Brain microvascular endothelial cell (primary cell): Measurements from ENCODE around the gene ANKRD12.

Experiments
- DNase-seq: peaks from one replicate; pipeline ENCODE4 v3.0.0-alpha.2; 2020
- H3K27ac ChIP-seq: fragments of 250-450 bp; sonication (Bioruptor Pico); 2 replicates; pipeline ENCODE4 v1.5.1; 2020; ENCODE audit warnings: mild to moderate bottlenecking, moderate library complexity
- H3K27me3 ChIP-seq: fragments of 250-450 bp; sonication (Bioruptor Pico); replicated peaks from 2 replicates; pipeline ENCODE4 v1.5.1; 2020; ENCODE audit warnings: mild to moderate bottlenecking
- H3K36me3 ChIP-seq: fragments of 250-450 bp; sonication (Bioruptor Pico); replicated peaks from 2 replicates; pipeline ENCODE4 v1.5.1; 2020; ENCODE audit warnings: mild to moderate bottlenecking
- H3K4me3 ChIP-seq: 2 replicates; pipeline ENCODE4 v1.5.1; 2011; ENCODE audit warnings: low read depth, mild to moderate bottlenecking, control low read depth, low read length, moderate library complexity
- CTCF ChIP-seq: IDR thresholded peaks from 2 replicates; pipeline ENCODE4 v1.5.1; 2011; ENCODE audit warnings: low read depth, mild to moderate bottlenecking, moderate library complexity, low read length, control low read depth, inconsistent platforms; ENCODE audit errors: missing control alignments
- in situ Hi-C: cut with HindIII; loops from 2 replicates; pipeline ENCODE4 v1.10.0; 2017; ENCODE audit warnings: low sequenced_read_pairs, low pct_ligation_motif_present

The ANKRD12 gene

GRCh38 chr18:9231852-9232486, 95.4 kb downstream of the ANKRD12 start:
- Histone ChIP-seq H3K4me3 (no peak overlapping the region), H3K36me3 (no peaks in the 10 kb centered on the region)

GRCh38 chr18:9232977-9233376, 96.4 kb downstream of the ANKRD12 start:
- Histone ChIP-seq H3K4me3 (no peak overlapping the region), H3K27ac (no peak overlapping the region), H3K27me3 (no peaks in the 10 kb centered on the region), H3K36me3 (no peaks in the 10 kb centered on the region)
- TF ChIP-seq CTCF = no peak
- DNase-seq = no peak
- in situ Hi-C loops = no loop called here

More at GRCh38 chr18:9231852-9232486, 95.4 kb downstream of the ANKRD12 start:
- Histone ChIP-seq H3K27me3 (no peaks in the 10 kb centered on the region), H3K27ac (no peak overlapping the region)
- TF ChIP-seq CTCF = no peak
- in situ Hi-C loops = no loop called here
- no peak for DNase-seq

- TF ChIP-seq CTCF = no peak
- Histone ChIP-seq H3K4me3 (no peak overlapping the region), H3K27me3 (no peaks in the 10 kb centered on the region), H3K27ac (no peak overlapping the region), H3K36me3 (no peaks in the 10 kb centered on the region)
- in situ Hi-C loops = no loop called here
- DNase-seq = no peak
Measured at GRCh38 chr18:9233771-9234440, 97.3 kb downstream of the ANKRD12 start.

GRCh38 chr18:9234528-9234927, 97.9 kb downstream of the ANKRD12 start:
- no peaks in the 10 kb centered on the region for H3K27me3 ChIP-seq
- TF ChIP-seq CTCF = no peak
- no peak overlapping the region for H3K4me3 ChIP-seq
- in situ Hi-C loops = no loop called here
- H3K27ac ChIP-seq = no peak overlapping the region
- no peaks in the 10 kb centered on the region for H3K36me3 ChIP-seq
- no peak for DNase-seq

- Histone ChIP-seq H3K27ac (no peak overlapping the region), H3K27me3 (no peaks in the 10 kb centered on the region), H3K4me3 (no peak overlapping the region), H3K36me3 (peaks cover 2% of the 10 kb centered on the region)
- in situ Hi-C loops = no loop called here
- DNase-seq = no peak
- TF ChIP-seq CTCF = no peak
Measured at GRCh38 chr18:9237981-9238380, 101.4 kb downstream of the ANKRD12 start.

GRCh38 chr18:9239720-9240119, 103.1 kb downstream of the ANKRD12 start:
- H3K4me3 ChIP-seq = no peak overlapping the region
- no peaks in the 10 kb centered on the region for H3K27me3 ChIP-seq
- in situ Hi-C loops = no loop called here
- peaks cover 2% of the 10 kb centered on the region for H3K36me3 ChIP-seq
- no peak for TF ChIP-seq CTCF
- H3K27ac ChIP-seq = no peak overlapping the region
- DNase-seq = no peak
